Measurements from ENCODE around the gene FRK.

The FRK gene

DNA sequence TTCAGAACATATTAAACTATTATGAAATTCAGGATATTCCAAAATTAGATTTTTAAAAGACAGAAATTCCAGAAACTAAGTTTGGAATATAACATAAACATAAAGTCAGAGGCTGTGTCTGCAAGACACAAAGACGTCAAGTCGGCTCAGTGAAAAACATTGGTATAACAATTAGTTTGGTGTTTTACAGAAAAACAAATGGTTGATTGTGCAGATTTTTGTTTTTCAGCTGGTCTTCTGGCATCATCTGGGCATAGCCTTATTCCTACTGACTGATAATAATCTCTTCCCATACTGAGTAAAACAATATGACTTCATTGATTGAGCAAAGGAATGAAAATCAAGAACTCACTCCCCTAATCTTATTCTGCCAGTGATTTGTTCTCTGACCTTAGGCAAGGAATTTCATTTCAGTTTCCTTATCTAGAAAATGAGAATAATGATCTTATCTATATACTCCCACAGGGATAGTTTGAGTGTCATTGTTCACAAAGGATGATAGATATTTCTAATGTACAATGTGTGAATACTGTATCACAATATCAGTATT lies 84.3 kb downstream of the FRK start:
- Histone ChIP-seq H3K4ac (ENCODE audit: low read depth, low read length) (no peak overlapping the region), H3K18ac (ENCODE audit: low read length) (no peak overlapping the region), H3K9me3 (ENCODE audit: insufficient read depth, low read depth, low read length) (no peaks in the 10 kb centered on the region), H2BK12ac (ENCODE audit: low read length) (no peak overlapping the region), H4K12ac (ENCODE audit: low read depth, low read length) (no peak overlapping the region), H3K27ac (ENCODE audit: low read depth, low read length) (no peak overlapping the region), H2AFZ (ENCODE audit: insufficient read depth, low read length, poor library complexity) (no peak overlapping the region), H3K4me1 (ENCODE audit: control insufficient read depth in 1 of 2, insufficient read depth in 2 of 2, low read length in 2 of 2) (no peaks in the 10 kb centered on the region), H4K8ac (ENCODE audit: low read depth, low read length) (no peak overlapping the region), H4K91ac (ENCODE audit: low read depth, low read length) (no peak overlapping the region), H2AK5ac (ENCODE audit: low read length) (no peak overlapping the region), H3K27me3 (ENCODE audit: insufficient read depth, low read length) (no peaks in the 10 kb centered on the region), H3K9ac (ENCODE audit: low read length) (no peak overlapping the region), H3K79me1 (ENCODE audit: low read length) (no peaks in the 10 kb centered on the region), H3K4me2 (ENCODE audit: low read length) (no peak overlapping the region), H3K36me3 (ENCODE audit: control insufficient read depth in 1 of 2, insufficient read depth in 2 of 2, low read length in 2 of 2) (no peaks in the 10 kb centered on the region), H2BK5ac (ENCODE audit: low read depth, low read length, poor library complexity) (no peak overlapping the region), H2BK120ac (ENCODE audit: insufficient read depth, low read length, poor library complexity) (no peak overlapping the region), H3K14ac (ENCODE audit: low read length) (no peak overlapping the region), H3K79me2 (ENCODE audit: control insufficient read depth, insufficient read depth, low read length, poor library complexity) (no peaks in the 10 kb centered on the region), H3K4me3 (ENCODE audit: low read depth, low read length) (no peak overlapping the region), H3K23ac (ENCODE audit: low read length) (no peak overlapping the region)
- no CpG with 5 or more reads among the region's 2 CpGs for WGBS (ENCODE audit: extremely low coverage, insufficient coverage, insufficient read length)
- DNase-seq = peak in 1 of 2 donors; percentile 62

- Histone ChIP-seq H3K79me2 (ENCODE audit: control insufficient read depth, insufficient read depth, low read length, poor library complexity) (no peaks in the 10 kb centered on the region), H3K79me1 (ENCODE audit: low read length) (no peaks in the 10 kb centered on the region), H2BK120ac (ENCODE audit: insufficient read depth, low read length, poor library complexity) (no peak overlapping the region), H4K8ac (ENCODE audit: low read depth, low read length) (no peak overlapping the region), H4K91ac (ENCODE audit: low read depth, low read length) (no peak overlapping the region), H3K23ac (ENCODE audit: low read length) (no peak overlapping the region), H3K27ac (ENCODE audit: low read depth, low read length) (no peak overlapping the region), H2BK5ac (ENCODE audit: low read depth, low read length, poor library complexity) (no peak overlapping the region), H3K4me1 (ENCODE audit: control insufficient read depth in 1 of 2, insufficient read depth in 2 of 2, low read length in 2 of 2) (no peaks in the 10 kb centered on the region), H2AK5ac (ENCODE audit: low read length) (no peak overlapping the region), H2BK12ac (ENCODE audit: low read length) (no peak overlapping the region), H3K36me3 (ENCODE audit: control insufficient read depth in 1 of 2, insufficient read depth in 2 of 2, low read length in 2 of 2) (no peaks in the 10 kb centered on the region), H3K18ac (ENCODE audit: low read length) (no peak overlapping the region), H3K27me3 (ENCODE audit: insufficient read depth, low read length) (no peaks in the 10 kb centered on the region), H2AFZ (ENCODE audit: insufficient read depth, low read length, poor library complexity) (no peak overlapping the region), H3K4me3 (ENCODE audit: low read depth, low read length) (no peak overlapping the region), H3K14ac (ENCODE audit: low read length) (no peak overlapping the region), H4K12ac (ENCODE audit: low read depth, low read length) (no peak overlapping the region), H3K9ac (ENCODE audit: low read length) (no peak overlapping the region), H3K4me2 (ENCODE audit: low read length) (no peak overlapping the region), H3K9me3 (ENCODE audit: insufficient read depth, low read depth, low read length) (no peaks in the 10 kb centered on the region), H3K4ac (ENCODE audit: low read depth, low read length) (no peak overlapping the region)
- WGBS (ENCODE audit: extremely low coverage, insufficient coverage, insufficient read length) = no CpG with 5 or more reads among the region's 2 CpGs
- DNase-seq = no peak
These were observed 88.0 kb downstream of the FRK start for GRCh38 chr6:115972679-115973078.

- Histone ChIP-seq H3K9me3 (ENCODE audit: insufficient read depth, low read depth, low read length) (no peaks in the 10 kb centered on the region), H3K23ac (ENCODE audit: low read length) (no peak overlapping the region), H3K9ac (ENCODE audit: low read length) (no peak overlapping the region), H3K14ac (ENCODE audit: low read length) (no peak overlapping the region), H3K79me2 (ENCODE audit: control insufficient read depth, insufficient read depth, low read length, poor library complexity) (no peaks in the 10 kb centered on the region), H2BK5ac (ENCODE audit: low read depth, low read length, poor library complexity) (no peak overlapping the region), H2BK12ac (ENCODE audit: low read length) (no peak overlapping the region), H3K4ac (ENCODE audit: low read depth, low read length) (no peak overlapping the region), H4K12ac (ENCODE audit: low read depth, low read length) (no peak overlapping the region), H3K4me3 (ENCODE audit: low read depth, low read length) (no peak overlapping the region), H3K36me3 (ENCODE audit: control insufficient read depth in 1 of 2, insufficient read depth in 2 of 2, low read length in 2 of 2) (no peaks in the 10 kb centered on the region), H2AFZ (ENCODE audit: insufficient read depth, low read length, poor library complexity) (no peak overlapping the region), H3K27me3 (ENCODE audit: insufficient read depth, low read length) (no peaks in the 10 kb centered on the region), H3K27ac (ENCODE audit: low read depth, low read length) (no peak overlapping the region), H3K18ac (ENCODE audit: low read length) (no peak overlapping the region), H2BK120ac (ENCODE audit: insufficient read depth, low read length, poor library complexity) (no peak overlapping the region), H4K91ac (ENCODE audit: low read depth, low read length) (no peak overlapping the region), H3K79me1 (ENCODE audit: low read length) (no peaks in the 10 kb centered on the region), H3K4me1 (ENCODE audit: control insufficient read depth in 1 of 2, insufficient read depth in 2 of 2, low read length in 2 of 2) (no peaks in the 10 kb centered on the region), H2AK5ac (ENCODE audit: low read length) (no peak overlapping the region), H3K4me2 (ENCODE audit: low read length) (no peak overlapping the region), H4K8ac (ENCODE audit: low read depth, low read length) (no peak overlapping the region)
- no peak for DNase-seq
- WGBS (ENCODE audit: extremely low coverage, insufficient coverage, insufficient read length) = no CpG with 5 or more reads among the region's 2 CpGs
These were observed 88.9 kb downstream of the FRK start for GRCh38 chr6:115971785-115972184.

GRCh38 chr6:115969930-115970273 lies 90.8 kb downstream of the FRK start:
- Histone ChIP-seq H3K4ac (ENCODE audit: low read depth, low read length) (no peak overlapping the region), H3K4me3 (ENCODE audit: low read depth, low read length) (no peak overlapping the region), H3K18ac (ENCODE audit: low read length) (no peak overlapping the region)

More at GRCh38 chr6:115969930-115970273, 90.8 kb downstream of the FRK start:
- Histone ChIP-seq H3K14ac (ENCODE audit: low read length) (no peak overlapping the region), H3K9me3 (ENCODE audit: insufficient read depth, low read depth, low read length) (no peaks in the 10 kb centered on the region), H3K27ac (ENCODE audit: low read depth, low read length) (no peak overlapping the region), H3K4me2 (ENCODE audit: low read length) (no peak overlapping the region), H3K9ac (ENCODE audit: low read length) (no peak overlapping the region), H2BK12ac (ENCODE audit: low read length) (no peak overlapping the region), H2AFZ (ENCODE audit: insufficient read depth, low read length, poor library complexity) (no peak overlapping the region), H3K4me1 (ENCODE audit: control insufficient read depth in 1 of 2, insufficient read depth in 2 of 2, low read length in 2 of 2) (no peaks in the 10 kb centered on the region), H4K91ac (ENCODE audit: low read depth, low read length) (no peak overlapping the region), H4K8ac (ENCODE audit: low read depth, low read length) (no peak overlapping the region), H4K12ac (ENCODE audit: low read depth, low read length) (no peak overlapping the region), H2AK5ac (ENCODE audit: low read length) (no peak overlapping the region), H2BK120ac (ENCODE audit: insufficient read depth, low read length, poor library complexity) (no peak overlapping the region), H3K79me1 (ENCODE audit: low read length) (no peaks in the 10 kb centered on the region), H2BK5ac (ENCODE audit: low read depth, low read length, poor library complexity) (no peak overlapping the region), H3K27me3 (ENCODE audit: insufficient read depth, low read length) (no peaks in the 10 kb centered on the region), H3K79me2 (ENCODE audit: control insufficient read depth, insufficient read depth, low read length, poor library complexity) (no peaks in the 10 kb centered on the region), H3K36me3 (ENCODE audit: control insufficient read depth in 1 of 2, insufficient read depth in 2 of 2, low read length in 2 of 2) (no peaks in the 10 kb centered on the region), H3K23ac (ENCODE audit: low read length) (no peak overlapping the region)
- DNase-seq = no peak

Measured in trophoblast cell (in vitro differentiated cells and primary cell).